HG03039 (cell line): ENCODE measurements around the gene POLR1A.

Experiments
- ATAC-seq: cut with Tn5 transposase; IDR thresholded peaks from one replicate; pipeline ENCODE4 v1.9.1; 2021; ENCODE audit warnings: mild to moderate bottlenecking, moderate library complexity; ENCODE audit not compliant: unreplicated experiment

Gene POLR1A

GRCh38 chr2:86038291-86039081 lies 67.2 kb downstream of the POLR1A start:
- no peak for ATAC-seq

DNA sequence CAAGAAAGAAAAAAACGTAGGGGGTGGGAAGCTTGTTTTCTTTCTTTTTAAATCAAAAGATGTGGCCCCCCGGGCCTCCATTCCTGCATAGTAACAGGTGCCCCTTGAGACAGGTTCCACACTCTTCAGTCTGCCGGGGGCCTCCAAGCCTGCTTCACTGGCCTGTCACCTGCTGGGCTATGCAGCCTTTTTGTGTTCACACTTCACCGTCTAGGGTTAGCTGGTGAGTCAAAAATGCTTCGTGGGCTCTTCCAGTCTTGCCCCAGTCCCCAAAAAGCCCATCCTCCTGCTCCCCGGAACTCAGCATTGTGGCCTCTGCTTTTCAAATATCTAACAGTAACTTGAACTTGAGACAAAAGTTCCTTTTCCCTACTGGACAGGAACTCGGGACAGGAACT lies 67.9 kb downstream of the POLR1A start:
- ATAC-seq = no peak

DNA sequence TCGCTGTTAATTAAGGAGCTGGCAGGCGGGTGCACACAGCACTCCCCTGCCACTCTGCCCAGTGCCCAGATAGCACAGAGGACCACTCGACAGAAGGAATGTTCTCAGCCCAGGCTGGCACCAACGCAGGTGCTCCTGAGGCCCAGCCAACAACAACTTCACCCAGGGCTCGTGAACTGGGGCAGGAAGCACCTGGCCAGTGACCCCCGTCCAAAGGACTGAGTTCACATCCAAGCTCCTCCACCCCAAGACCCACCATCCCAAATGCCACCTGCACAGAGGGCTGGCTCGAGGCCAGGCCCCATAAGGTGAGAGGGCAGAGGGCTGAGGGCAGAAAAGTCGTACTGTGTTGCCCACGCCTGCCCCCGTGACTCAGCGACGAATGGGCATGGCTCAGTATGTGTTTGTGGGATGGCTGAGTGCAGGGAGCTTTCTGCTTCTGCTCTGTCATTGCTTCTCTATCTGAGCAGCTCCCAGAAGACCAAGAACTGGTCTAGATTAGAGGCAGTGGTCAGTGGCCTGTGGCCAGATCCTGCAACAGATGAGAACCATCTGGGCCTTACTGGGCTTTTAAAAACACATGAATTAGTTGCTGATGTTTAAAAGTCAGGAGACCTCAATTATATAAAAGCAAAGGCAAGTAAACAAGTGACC lies 68.4 kb downstream of the POLR1A start:
- no peak for ATAC-seq

DNA sequence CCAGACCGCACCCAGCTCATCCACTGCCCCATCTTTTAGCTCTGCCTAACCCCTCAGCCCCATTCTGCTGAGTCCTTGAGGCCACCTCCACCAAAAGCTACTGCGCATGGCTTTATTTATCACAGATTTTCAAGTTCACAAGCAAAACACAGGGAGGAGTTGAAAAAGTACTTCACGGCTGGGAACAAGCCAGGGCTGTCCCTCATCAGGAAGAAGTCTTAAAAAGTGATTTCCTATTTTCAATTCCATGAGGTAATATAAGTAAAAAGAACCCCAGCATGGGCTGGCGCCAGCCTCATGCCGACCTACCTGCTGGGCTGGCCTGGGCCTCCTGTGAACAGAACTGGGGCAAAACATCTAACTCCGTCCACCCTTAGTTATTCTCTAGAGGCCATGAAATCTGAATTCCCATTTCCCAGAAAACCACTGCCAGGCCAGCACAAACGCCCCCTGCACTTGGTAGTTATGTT lies 69.0 kb downstream of the POLR1A start:
- no peak for ATAC-seq

DNA sequence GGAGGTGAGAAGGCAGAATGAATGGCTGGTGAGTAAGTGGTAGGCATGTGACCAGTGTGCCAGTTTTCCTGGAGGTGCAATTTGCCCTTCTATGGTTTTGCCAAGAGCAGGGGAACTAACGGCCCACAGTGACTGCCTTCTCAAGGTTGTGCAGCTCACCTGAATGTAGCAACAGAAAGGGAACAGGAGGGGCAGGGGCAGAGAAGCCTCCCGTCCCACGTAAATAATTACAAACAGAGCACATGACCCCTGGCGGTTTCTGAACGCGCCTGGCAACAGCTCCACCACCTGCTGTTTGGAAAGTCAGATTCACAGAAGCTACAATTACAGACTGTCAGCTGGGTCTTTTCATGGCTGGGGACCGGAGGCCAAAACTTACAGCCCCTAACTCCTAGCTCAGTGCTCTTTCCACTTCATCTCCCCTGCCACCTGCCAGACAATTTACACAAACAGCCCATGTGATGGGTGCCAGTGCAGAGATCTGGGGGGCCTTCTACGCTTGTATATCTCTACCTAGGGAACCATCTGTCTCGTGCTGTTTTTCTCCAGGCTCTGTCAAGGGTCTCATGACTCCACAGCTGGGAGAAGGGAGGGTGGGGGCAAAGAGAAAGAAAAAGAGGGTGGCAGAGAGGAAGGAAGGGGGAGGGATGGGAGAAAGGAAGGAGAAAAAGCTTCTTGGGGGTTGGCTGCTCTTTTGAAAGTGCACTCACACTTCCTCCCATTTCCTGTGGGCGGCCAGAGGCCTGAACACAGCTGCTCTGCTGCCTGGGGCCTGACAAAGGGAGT lies 69.6 kb downstream of the POLR1A start:
- ATAC-seq = peak; percentile 68

DNA sequence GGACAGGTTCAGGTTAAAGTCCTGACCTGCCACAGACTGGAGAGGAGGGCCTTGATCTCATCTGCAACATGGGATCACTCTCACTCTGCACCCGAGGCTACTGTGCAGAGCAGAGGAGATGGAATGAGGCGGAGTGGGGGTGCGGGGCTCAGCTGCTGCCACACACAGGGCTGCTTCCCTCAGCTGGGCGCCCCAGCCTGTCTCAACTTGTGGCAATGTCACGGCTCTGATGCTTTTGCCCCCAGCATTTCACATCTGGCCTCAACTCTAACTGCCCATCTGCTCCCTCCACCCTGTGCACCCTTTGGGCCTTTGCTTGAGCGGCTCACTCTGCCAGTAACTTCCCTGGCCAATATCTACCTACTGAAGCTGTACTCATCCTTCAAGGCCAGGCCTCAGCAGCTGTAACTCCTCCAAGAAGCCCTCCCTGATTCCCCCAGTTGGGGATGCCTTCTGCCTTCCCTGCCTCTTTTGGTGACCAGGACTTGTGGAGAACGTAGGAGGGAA lies 70.3 kb downstream of the POLR1A start:
- peak; percentile 1 for ATAC-seq

DNA sequence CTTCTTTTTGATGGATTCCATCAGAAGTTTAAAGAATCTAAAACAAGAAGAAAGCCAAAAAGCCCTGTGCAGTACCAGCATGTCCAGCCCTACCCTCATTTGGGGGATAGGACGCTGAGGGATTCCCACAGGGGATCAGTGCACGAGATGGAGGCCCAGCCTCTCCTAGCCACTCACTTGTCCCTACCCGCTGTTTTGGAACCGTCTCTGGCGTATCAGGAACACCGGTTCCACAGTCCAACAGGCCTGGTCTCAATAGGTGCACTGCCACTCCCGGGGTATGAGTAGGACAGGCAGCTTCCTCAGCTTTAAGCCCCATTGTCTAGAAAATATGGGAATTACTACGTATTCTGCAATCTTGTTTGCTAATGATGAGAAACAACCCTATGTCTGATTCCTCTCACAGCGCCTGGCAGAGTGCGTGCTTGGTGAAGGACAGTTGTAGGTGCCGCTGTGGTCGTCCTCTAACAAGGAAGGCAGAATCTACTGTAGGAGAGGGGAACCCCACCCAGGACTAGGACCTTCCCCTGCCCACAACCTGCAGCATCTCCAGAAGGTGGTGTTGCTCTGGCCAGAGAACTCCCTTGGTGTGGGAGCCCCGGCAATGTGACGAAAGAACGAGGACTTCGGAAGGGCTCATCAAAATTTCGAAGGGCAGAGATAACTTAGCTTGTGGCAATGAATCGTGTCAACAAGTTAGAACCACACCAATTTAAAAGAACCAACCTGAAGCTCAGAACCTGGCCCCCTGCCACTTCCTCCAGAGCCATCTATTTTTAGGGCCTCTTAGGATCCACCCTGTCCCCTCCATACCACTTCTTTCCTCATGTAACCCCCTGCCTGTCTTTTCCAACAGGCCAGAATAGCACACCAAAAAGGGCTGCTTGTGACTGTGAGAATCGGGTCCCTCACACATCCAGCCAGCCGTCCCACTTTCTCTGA lies 71.7 kb downstream of the POLR1A start:
- no peak for ATAC-seq

DNA sequence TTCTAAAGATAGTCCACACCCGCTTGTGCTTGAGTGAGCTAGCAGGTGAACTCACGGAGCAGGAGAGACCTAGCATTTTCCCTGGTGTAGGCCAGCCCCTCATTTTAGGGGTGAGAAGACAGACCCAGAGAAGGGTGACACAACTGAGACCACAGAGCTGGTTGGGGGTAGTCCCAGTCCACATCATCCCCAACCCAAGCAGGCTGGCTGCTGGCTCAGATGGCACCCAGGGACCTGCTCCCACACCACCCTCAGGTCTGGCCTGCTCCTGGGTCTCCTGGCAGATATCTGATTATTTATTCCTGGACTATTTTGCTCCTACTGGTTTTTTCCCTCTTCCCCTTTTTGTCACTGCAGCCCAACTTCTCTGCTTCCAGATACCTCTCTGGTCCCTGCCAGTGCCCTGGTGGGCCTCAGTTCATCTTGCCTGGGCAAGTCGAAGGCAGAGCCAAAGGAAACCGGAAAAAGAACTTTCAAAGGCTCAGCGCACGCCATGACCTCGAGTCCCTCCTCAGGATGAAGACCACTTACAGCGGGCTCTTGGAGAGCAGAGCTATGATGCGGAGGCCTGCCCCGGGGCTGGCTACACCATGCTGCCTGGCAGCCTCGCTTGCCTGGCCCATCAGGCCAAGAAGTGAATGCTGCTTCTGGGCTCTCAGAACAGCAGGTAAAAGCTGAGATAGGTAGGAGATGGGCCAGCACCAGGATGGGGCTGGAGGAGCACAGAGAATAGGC lies 72.7 kb downstream of the POLR1A start:
- no peak for ATAC-seq

GRCh38 chr2:86031606-86032005 lies 74.1 kb downstream of the POLR1A start:
- ATAC-seq = no peak

- no peak for ATAC-seq
Observed at GRCh38 chr2:86031151-86031550, 74.5 kb downstream of the POLR1A start.

GRCh38 chr2:86029873-86030272 lies 75.8 kb downstream of the POLR1A start:
- no peak for ATAC-seq

- ATAC-seq = no peak
Observed at GRCh38 chr2:86028766-86029381, 76.8 kb downstream of the POLR1A start.

DNA sequence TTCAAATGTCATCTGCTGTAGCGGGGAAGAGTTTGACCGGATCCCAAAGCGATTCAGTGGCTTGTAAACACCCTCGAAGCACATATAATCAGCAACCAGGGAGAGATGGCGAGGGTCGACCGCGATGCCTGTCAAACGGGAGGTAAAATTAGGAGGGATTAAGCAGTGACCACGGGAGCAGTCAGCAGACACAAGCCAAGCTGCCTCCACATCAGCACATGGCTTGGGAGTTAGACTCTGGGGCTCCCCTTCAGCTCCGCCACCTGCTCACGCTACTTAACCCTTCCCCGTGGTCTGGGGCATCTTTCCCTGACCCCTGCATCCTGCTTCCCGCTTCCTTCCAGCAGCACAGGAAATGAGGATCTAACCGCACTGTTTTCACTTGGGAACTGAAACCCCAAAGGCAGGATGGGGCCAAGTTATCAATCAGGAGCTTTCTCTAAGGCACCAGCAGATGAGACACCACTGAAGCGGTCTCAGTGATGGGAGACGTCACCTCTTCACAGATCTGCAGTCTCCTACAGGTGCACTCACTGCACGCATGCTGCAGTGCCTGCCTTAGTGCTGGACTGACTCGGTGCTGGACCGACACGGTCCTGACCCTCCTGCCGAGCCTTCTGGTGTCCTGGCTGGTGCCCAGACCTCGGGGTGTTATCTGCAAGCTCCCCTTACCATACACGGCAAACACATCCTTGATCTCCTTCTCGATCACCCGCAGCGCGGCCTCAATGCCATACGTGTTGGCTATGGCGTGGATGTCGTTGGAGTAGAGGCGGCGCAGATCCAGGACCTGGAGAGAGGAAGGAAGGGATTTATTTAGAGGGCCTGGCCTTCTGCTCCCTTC lies 77.5 kb downstream of the POLR1A start:
- no peak for ATAC-seq

DNA sequence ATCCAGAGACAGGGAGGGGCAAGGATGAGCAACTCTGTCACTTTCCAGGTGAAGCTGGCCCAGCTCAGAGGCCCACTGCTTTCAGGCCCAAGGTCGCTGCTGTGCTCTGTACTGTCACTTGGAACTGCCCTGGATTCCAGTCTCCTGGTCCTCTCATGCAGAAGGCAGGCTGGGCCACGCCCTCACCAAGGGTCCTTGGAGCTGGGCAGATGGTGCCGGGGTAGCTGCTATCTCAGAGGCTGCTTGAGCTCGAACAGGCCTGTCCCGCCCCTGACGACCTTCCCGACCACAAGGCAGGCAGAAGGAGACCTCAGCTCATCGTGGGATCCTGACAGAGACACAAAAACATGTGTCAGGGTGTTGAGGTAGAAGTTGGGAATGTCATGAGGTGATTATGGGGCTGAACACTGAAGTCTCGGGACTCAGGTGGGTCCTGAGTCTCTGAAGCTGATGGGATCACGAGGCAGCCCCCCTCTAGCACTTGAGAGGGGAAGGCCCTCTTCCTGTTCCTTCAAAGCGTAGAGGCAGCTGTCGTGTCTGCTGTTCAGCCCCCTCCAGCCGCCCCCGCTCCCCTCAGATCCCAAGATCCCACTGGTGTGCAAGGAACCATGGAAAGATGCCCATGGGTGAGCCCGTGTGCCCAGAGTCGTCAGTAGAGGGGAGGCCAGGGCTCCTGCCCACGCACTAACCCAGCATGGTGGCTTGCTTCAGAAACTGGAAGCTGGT lies 78.3 kb downstream of the POLR1A start:
- ATAC-seq = no peak

DNA sequence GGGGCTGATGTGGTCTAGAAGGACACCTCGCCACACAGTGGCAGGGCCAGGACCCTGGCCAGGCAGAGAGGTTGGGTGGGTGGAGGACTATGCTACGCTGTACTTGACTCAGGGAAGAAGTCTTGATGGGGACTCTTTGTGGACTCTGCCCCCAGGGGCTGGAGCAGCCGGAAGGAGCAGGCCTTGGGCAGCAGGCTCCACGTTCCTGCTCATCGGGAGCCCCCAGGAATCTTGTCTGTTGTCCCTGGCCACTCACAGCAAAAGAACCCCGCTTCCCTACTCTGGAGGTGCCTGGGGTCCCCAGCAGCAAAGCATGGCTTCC lies 79.0 kb downstream of the POLR1A start:
- no peak for ATAC-seq

GRCh38 chr2:86025976-86026743 lies 79.5 kb downstream of the POLR1A start:
- ATAC-seq = no peak

GRCh38 chr2:86025229-86025820 lies 80.4 kb downstream of the POLR1A start:
- ATAC-seq = no peak
